Heart left ventricle (tissue), 13 donors: ENCODE results near the gene GJB6.

ENCODE experiments used
- CTCF ChIP-seq, 12 donors: fragments of 200-600 bp; sonication (generic) in 4 of 12; IDR thresholded peaks; one replicate each; pipeline versions ENCODE4 v1.5.0 to v1.8.0; 2018 to 2022; ENCODE audit warnings: antibody characterized with exemption in 12 of 12, mild to moderate bottlenecking in 5 of 12
- POLR2A ChIP-seq, 2 donors: fragments of 450-650 bp; IDR thresholded peaks; one replicate each; pipeline ENCODE4 v1.6.1; 2017; ENCODE audit warnings: antibody characterized with exemption in 2 of 2, mild to moderate bottlenecking in 2 of 2, moderate library complexity in 2 of 2
- donor health status: ischemic (EF 13 %, LVEDD 7.1; RV severe dilation, severe dysfunction).
- donor health status: DM: no; HTN: yes; CAD: no.
- donor health status: DM: no; HTN: no; CAD: no.
- donor health status: ischemic (EF 25% LVEDD 6.9; RV normal size, moderate dysfunction).
- donor health status: ischemic (EF 25% LVEDD 5.7; RV mildly dilated, moderate dysfunction).
- donor health status: ischemic (EF 35%, LVEDD 5.7; RV mildly dilated, moderate dysfunction).
- donor health status: nonischemic (EF 11% LVEDD 7.7; RV severe dilation, severe dysfunction).
- donor health status: DM: yes; HTN: yes; CAD: no.
- donor health status: PGD.
- donor health status: ischemic (EF 29% LVEDD 5.4; RV normal size, mild dysfunction).
- donor health status: nonischemic (EF 23%, LVEDD 6.1; RV moderate dilation, normal function).

GRCh38 chr13:20193162-20193906, 38.8 kb downstream of the GJB6 start:
- TF ChIP-seq CTCF (IDR thresholded peaks at IDR 0.05) (no peak), POLR2A (IDR thresholded peaks at IDR 0.05) (no peak)
